Endometrium (tissue), 2 donors: ENCODE data around the gene PEX12.
"Not testable (repeated sequence)": the region's sequence is repeated elsewhere in the genome, so short reads cannot be mapped to it uniquely, and the experiment has no call there.

Source experiments
- FAIRE-seq: peaks from 2 replicates; lab custom pipeline; 2012; peaks lifted over from hg19 to GRCh38; lab: Jason Lieb, UNC
- donor health status: control.
- donor health status: control.

Gene PEX12

GRCh38 chr17:35577830-35578196, 558 bp downstream of the PEX12 start:
- no peak for FAIRE-seq

GRCh38 chr17:35575759-35576158, 2.6 kb downstream of the PEX12 start:
- no peak for FAIRE-seq

- FAIRE-seq = no peak
Measured at GRCh38 chr17:35569405-35569804, 9.0 kb downstream of the PEX12 start.

- FAIRE-seq = no peak
Measured at GRCh38 chr17:35568561-35568960, 9.8 kb downstream of the PEX12 start.

GRCh38 chr17:35566968-35567367, 11.4 kb downstream of the PEX12 start:
- FAIRE-seq = no peak

GRCh38 chr17:35563181-35563580, 15.2 kb downstream of the PEX12 start:
- FAIRE-seq = not testable (repeated sequence)

GRCh38 chr17:35560703-35561102, 17.7 kb downstream of the PEX12 start, which contains the start of gene SLFN14:
Gene SLFN14 (minus strand): TSS chr17:35560819. CDS start chr17:35558062, 2,757 bp downstream.
- FAIRE-seq = no peak

GRCh38 chr17:35559495-35560210, 18.7 kb downstream of the PEX12 start:
- FAIRE-seq = no peak

DNA sequence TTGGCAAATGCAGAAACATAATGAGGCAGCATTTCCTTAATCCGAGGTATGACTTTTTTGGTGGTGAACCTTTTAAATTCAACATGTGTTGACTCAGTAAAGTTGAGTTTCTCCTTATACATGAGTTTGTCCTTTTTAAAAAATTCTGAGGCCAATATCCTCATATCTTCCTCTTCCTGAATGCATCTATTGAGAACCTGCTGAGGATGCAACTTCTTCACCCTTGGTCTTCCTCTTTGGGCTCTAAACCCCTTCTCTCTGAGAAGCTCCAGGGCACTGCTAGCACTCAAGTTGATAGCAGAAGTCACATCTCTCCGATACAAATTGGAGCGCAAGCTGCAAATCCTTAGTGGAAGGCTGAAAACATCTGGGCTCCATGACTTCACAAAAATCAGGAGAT, 21.0 kb downstream of the PEX12 start:
- no peak for FAIRE-seq

GRCh38 chr17:35555691-35556090, 22.7 kb downstream of the PEX12 start:
- FAIRE-seq = no peak

GRCh38 chr17:35554668-35555067, 23.7 kb downstream of the PEX12 start:
- FAIRE-seq = no peak

- no peak for FAIRE-seq
Measured at GRCh38 chr17:35553310-35553709, 25.1 kb downstream of the PEX12 start.

GRCh38 chr17:35548978-35549377, 29.4 kb downstream of the PEX12 start:
- no peak for FAIRE-seq

- no peak for FAIRE-seq
Measured at GRCh38 chr17:35548208-35548810, 30.1 kb downstream of the PEX12 start.

GRCh38 chr17:35546487-35546886, 31.9 kb downstream of the PEX12 start:
- no peak for FAIRE-seq

GRCh38 chr17:35545150-35545549, 33.2 kb downstream of the PEX12 start:
- no peak for FAIRE-seq

- no peak for FAIRE-seq
Measured at GRCh38 chr17:35543856-35544255, 34.5 kb downstream of the PEX12 start.

- FAIRE-seq = no peak
Measured at GRCh38 chr17:35542990-35543389, 35.4 kb downstream of the PEX12 start.

- no peak for FAIRE-seq
Measured at GRCh38 chr17:35541434-35541833, 36.9 kb downstream of the PEX12 start.

DNA sequence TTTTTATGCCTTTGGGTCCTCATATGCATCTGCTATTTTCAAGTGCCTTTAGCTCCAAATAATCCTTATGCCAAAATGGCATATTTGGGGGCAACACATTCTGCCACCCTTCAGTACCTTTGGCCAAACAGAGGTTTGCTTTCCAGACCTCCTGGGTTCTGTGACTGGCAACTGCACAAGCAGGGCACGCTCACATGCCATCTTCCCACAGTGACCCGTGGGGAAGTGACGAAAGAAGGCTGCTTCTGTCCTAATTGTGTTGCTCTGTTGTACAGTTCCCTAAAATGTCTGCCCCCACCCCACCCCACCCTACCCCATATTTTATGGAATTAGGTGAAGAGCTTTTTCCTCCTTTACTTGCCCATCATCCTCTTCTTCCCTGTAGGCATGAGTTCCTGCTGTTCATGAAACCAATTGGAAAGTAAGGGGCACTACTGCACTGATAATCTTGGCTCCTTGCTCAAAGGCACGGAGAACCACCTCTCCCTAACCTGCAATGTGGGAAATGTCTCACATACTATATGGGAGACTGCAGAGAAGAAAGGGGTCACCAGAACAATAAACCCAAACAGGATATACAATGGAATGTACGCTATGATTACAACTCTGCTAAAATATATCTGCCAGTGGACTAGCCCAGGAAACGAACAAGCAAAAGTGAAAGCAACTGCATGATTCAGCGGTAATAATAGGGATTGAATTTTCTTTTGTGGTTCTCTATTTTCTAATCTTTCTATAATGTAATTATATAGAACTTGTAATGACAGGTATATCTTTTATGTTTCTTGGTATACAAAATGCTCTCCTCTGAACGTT, 37.6 kb downstream of the PEX12 start:
- no peak for FAIRE-seq

- FAIRE-seq = no peak
Measured at GRCh38 chr17:35539659-35540026, 38.7 kb downstream of the PEX12 start.

DNA sequence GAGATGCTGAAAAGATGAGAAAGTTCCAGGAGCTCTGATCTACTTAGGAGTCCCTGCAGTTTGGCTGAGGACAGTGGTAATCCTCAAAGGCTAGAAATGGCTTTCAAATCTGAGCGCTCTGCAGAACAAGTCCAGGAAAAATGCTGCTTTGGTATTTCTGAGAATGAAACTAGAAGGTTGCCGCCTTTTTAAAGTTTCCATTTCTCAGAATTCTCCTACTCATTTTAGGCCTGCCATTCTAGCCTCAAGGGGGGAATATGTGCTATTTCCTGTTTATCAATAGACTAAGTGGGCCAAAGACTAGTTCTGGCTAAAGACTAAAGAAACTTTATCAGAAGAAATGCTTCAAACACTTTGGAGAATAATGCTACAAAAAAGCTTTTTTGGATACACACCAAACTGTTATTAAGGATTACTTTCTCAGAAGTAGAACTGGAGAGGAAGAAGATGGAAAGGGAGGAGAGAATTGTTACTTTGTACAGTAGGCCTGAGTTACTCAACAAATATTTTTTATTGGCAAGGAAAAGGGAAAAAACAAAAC, 40.7 kb downstream of the PEX12 start, which contains the start of gene SLFN12L:
TSS of gene SLFN12L (minus strand) at position 78 of the 541 bp plus-strand sequence. CDS start 15,314 bp downstream, outside the sequence.
- FAIRE-seq = no peak
